ENCODE data around the gene RPS6KA2. TPM values are rescaled to one million over a fixed set of nuclear protein-coding genes. Genes with fewer than 3 reads are reported as not detected.

Gene RPS6KA2
- total RNA-seq, 1 experiment from 2014 or later: 7.2 TPM

- no peak overlapping the region for H2AFZ ChIP-seq (ENCODE audit: low read length)
- H3K9ac ChIP-seq (ENCODE audit: low read length): no peak overlapping the region
- no peak overlapping the region for H3K4me3 ChIP-seq (ENCODE audit: low read length)
- H4K20me1 ChIP-seq (ENCODE audit: insufficient read depth, low read depth, low read length): no peaks in the 10 kb centered on the region
- no peaks in the 10 kb centered on the region for H3K9me3 ChIP-seq (ENCODE audit: low read length)
- no peaks in the 10 kb centered on the region for H3K36me3 ChIP-seq (ENCODE audit: insufficient read depth, low read length)
- no peak overlapping the region for H3K27ac ChIP-seq (ENCODE audit: low read length)
- H3K4me1 ChIP-seq (ENCODE audit: low read length): peaks cover 46% of the 10 kb centered on the region
- no peaks in the 10 kb centered on the region for H3K27me3 ChIP-seq (ENCODE audit: low read length)
- H3K9me2 ChIP-seq (replicated peaks; ENCODE audit: insufficient read depth, low read length): no peaks in the 10 kb centered on the region
- DNase-seq: no peak
- H3K4me2 ChIP-seq (ENCODE audit: low read depth, low read length, poor library complexity, severe bottlenecking): no peak overlapping the region
- no peaks in the 10 kb centered on the region for H3K79me2 ChIP-seq (ENCODE audit: low read length)
These were observed 23.9 kb downstream of the RPS6KA2 start for GRCh38 chr6:166603043-166603690.

GRCh38 chr6:166601956-166602355, 25.1 kb downstream of the RPS6KA2 start:
- Histone ChIP-seq H3K27ac (ENCODE audit: low read length) (no peak overlapping the region), H4K20me1 (ENCODE audit: insufficient read depth, low read depth, low read length) (no peaks in the 10 kb centered on the region), H3K4me1 (ENCODE audit: low read length) (peaks cover 58% of the 10 kb centered on the region), H3K4me3 (ENCODE audit: low read length) (no peak overlapping the region), H3K4me2 (ENCODE audit: low read depth, low read length, poor library complexity, severe bottlenecking) (no peak overlapping the region), H3K9me3 (ENCODE audit: low read length) (no peaks in the 10 kb centered on the region), H3K27me3 (ENCODE audit: low read length) (no peaks in the 10 kb centered on the region), H3K36me3 (ENCODE audit: insufficient read depth, low read length) (no peaks in the 10 kb centered on the region), H3K9me2 (replicated peaks; ENCODE audit: insufficient read depth, low read length) (no peaks in the 10 kb centered on the region), H3K79me2 (ENCODE audit: low read length) (no peaks in the 10 kb centered on the region), H3K9ac (ENCODE audit: low read length) (no peak overlapping the region), H2AFZ (ENCODE audit: low read length) (no peak overlapping the region)
- DNase-seq: no peak

- Histone ChIP-seq H3K27me3 (ENCODE audit: low read length) (no peaks in the 10 kb centered on the region), H3K4me3 (ENCODE audit: low read length) (no peak overlapping the region), H3K9ac (ENCODE audit: low read length) (no peak overlapping the region), H2AFZ (ENCODE audit: low read length) (no peak overlapping the region), H3K79me2 (ENCODE audit: low read length) (no peaks in the 10 kb centered on the region), H3K4me1 (ENCODE audit: low read length) (peaks cover 64% of the 10 kb centered on the region), H4K20me1 (ENCODE audit: insufficient read depth, low read depth, low read length) (no peaks in the 10 kb centered on the region), H3K9me3 (ENCODE audit: low read length) (no peaks in the 10 kb centered on the region), H3K36me3 (ENCODE audit: insufficient read depth, low read length) (no peaks in the 10 kb centered on the region), H3K9me2 (replicated peaks; ENCODE audit: insufficient read depth, low read length) (no peaks in the 10 kb centered on the region), H3K27ac (ENCODE audit: low read length) (no peak overlapping the region), H3K4me2 (ENCODE audit: low read depth, low read length, poor library complexity, severe bottlenecking) (no peak overlapping the region)
- no peak for DNase-seq
These were observed 26.1 kb downstream of the RPS6KA2 start for GRCh38 chr6:166600931-166601330.

GRCh38 chr6:166599205-166599604, 27.8 kb downstream of the RPS6KA2 start:
- no peak overlapping the region for H3K4me2 ChIP-seq (ENCODE audit: low read depth, low read length, poor library complexity, severe bottlenecking)

GRCh38 chr6:166598441-166599138, 28.5 kb downstream of the RPS6KA2 start:
- H3K4me1 ChIP-seq (ENCODE audit: low read length): peaks cover 53% of the 10 kb centered on the region
- no peaks in the 10 kb centered on the region for H3K79me2 ChIP-seq (ENCODE audit: low read length)
- peak overlapping the region; percentile 41; the same call in 1 of the 2 replicates for H3K27ac ChIP-seq (ENCODE audit: low read length)
- no peaks in the 10 kb centered on the region for H3K27me3 ChIP-seq (ENCODE audit: low read length)
- H3K9me2 ChIP-seq (replicated peaks; ENCODE audit: insufficient read depth, low read length): no peaks in the 10 kb centered on the region
- H3K9me3 ChIP-seq (ENCODE audit: low read length): no peaks in the 10 kb centered on the region
- no peak overlapping the region for H2AFZ ChIP-seq (ENCODE audit: low read length)
- no peak overlapping the region for H3K9ac ChIP-seq (ENCODE audit: low read length)
- no peak for DNase-seq
- no peak overlapping the region for H3K4me3 ChIP-seq (ENCODE audit: low read length)
- H3K4me2 ChIP-seq (ENCODE audit: low read depth, low read length, poor library complexity, severe bottlenecking): peak overlapping the region; percentile 51
- no peaks in the 10 kb centered on the region for H3K36me3 ChIP-seq (ENCODE audit: insufficient read depth, low read length)
- H4K20me1 ChIP-seq (ENCODE audit: insufficient read depth, low read depth, low read length): no peaks in the 10 kb centered on the region

More at GRCh38 chr6:166599205-166599604, 27.8 kb downstream of the RPS6KA2 start:
- H3K79me2 ChIP-seq (ENCODE audit: low read length): no peaks in the 10 kb centered on the region
- H4K20me1 ChIP-seq (ENCODE audit: insufficient read depth, low read depth, low read length): no peaks in the 10 kb centered on the region
- H3K4me1 ChIP-seq (ENCODE audit: low read length): peaks cover 53% of the 10 kb centered on the region
- no peaks in the 10 kb centered on the region for H3K27me3 ChIP-seq (ENCODE audit: low read length)
- H2AFZ ChIP-seq (ENCODE audit: low read length): no peak overlapping the region
- no peak overlapping the region for H3K4me3 ChIP-seq (ENCODE audit: low read length)
- H3K36me3 ChIP-seq (ENCODE audit: insufficient read depth, low read length): no peaks in the 10 kb centered on the region
- H3K9me3 ChIP-seq (ENCODE audit: low read length): no peaks in the 10 kb centered on the region
- H3K27ac ChIP-seq (ENCODE audit: low read length): 0 out of 2 replicates have a peak overlapping the region, but pooled peaks have one; percentile 6
- no peak for DNase-seq
- H3K9ac ChIP-seq (ENCODE audit: low read length): no peak overlapping the region
- no peaks in the 10 kb centered on the region for H3K9me2 ChIP-seq (replicated peaks; ENCODE audit: insufficient read depth, low read length)

- Histone ChIP-seq H3K9ac (ENCODE audit: low read length) (peak overlapping the region; percentile 19; the same call in 1 of the 2 replicates), H4K20me1 (ENCODE audit: insufficient read depth, low read depth, low read length) (no peaks in the 10 kb centered on the region), H3K9me2 (replicated peaks; ENCODE audit: insufficient read depth, low read length) (no peaks in the 10 kb centered on the region), H3K27me3 (ENCODE audit: low read length) (no peaks in the 10 kb centered on the region), H3K4me3 (ENCODE audit: low read length) (peak overlapping the region; percentile 10; the same call in 1 of the 2 replicates), H2AFZ (ENCODE audit: low read length) (no peak overlapping the region), H3K9me3 (ENCODE audit: low read length) (no peaks in the 10 kb centered on the region), H3K4me2 (ENCODE audit: low read depth, low read length, poor library complexity, severe bottlenecking) (peak overlapping the region; percentile 51), H3K79me2 (ENCODE audit: low read length) (no peaks in the 10 kb centered on the region), H3K4me1 (ENCODE audit: low read length) (peaks cover 55% of the 10 kb centered on the region), H3K36me3 (ENCODE audit: insufficient read depth, low read length) (no peaks in the 10 kb centered on the region), H3K27ac (ENCODE audit: low read length) (peak overlapping the region; percentile 41; the same call in 1 of the 2 replicates)
- DNase-seq: no peak
These were observed 29.2 kb downstream of the RPS6KA2 start for GRCh38 chr6:166597711-166598440.

- no peaks in the 10 kb centered on the region for H3K79me2 ChIP-seq (ENCODE audit: low read length)
- no peaks in the 10 kb centered on the region for H3K27me3 ChIP-seq (ENCODE audit: low read length)
- H4K20me1 ChIP-seq (ENCODE audit: insufficient read depth, low read depth, low read length): no peaks in the 10 kb centered on the region
- H3K36me3 ChIP-seq (ENCODE audit: insufficient read depth, low read length): no peaks in the 10 kb centered on the region
- H3K4me2 ChIP-seq (ENCODE audit: low read depth, low read length, poor library complexity, severe bottlenecking): peak overlapping the region; percentile 51
- H3K4me1 ChIP-seq (ENCODE audit: low read length): peaks cover 65% of the 10 kb centered on the region
- H3K9me3 ChIP-seq (ENCODE audit: low read length): no peaks in the 10 kb centered on the region
- no peaks in the 10 kb centered on the region for H3K9me2 ChIP-seq (replicated peaks; ENCODE audit: insufficient read depth, low read length)
- peak; percentile 56 for DNase-seq
- no peak overlapping the region for H2AFZ ChIP-seq (ENCODE audit: low read length)
- H3K27ac ChIP-seq (ENCODE audit: low read length): peak overlapping the region; percentile 41
- peak overlapping the region; percentile 10; the same call in 1 of the 2 replicates for H3K4me3 ChIP-seq (ENCODE audit: low read length)
- H3K9ac ChIP-seq (ENCODE audit: low read length): peak overlapping the region; percentile 44
These were observed 30.1 kb downstream of the RPS6KA2 start for GRCh38 chr6:166596776-166597507.
